IMR-90 (cell line): ENCODE results near the gene IGFBP3. TPM values are rescaled to one million over a fixed set of nuclear protein-coding genes. Genes with fewer than 3 reads are reported as not detected.
A peak's percentile ranks its signal among the peaks of the same experiment; 100 is the strongest.

Source experiments
- ATAC-seq: fragments of 200-7000 bp; cut with Tn5 transposase; 2 replicates; pipeline ENCODE4 v1.9.1; 2020; ENCODE audit warnings: low read depth, mild to moderate bottlenecking, moderate library complexity
- BruUV-seq: library from RNA; stranded (reverse); fragments of 400-500 nt; replicated peaks from 2 replicates; lab custom pipeline; 2021; lab: Mats Ljungman, UMichigan
- CTCF ChIA-PET: fragments of 300-600 bp; formaldehyde crosslinking; extraction: SDS; loops from one replicate; lab custom pipeline; 2021; ENCODE audit warnings: antibody characterized with exemption; lab: Yijun Ruan, JAX
- POLR2A ChIA-PET: fragments of 300-600 bp; sonication (Branson Sonifier 250); formaldehyde crosslinking; loops from one replicate; lab custom pipeline; 2022; ENCODE audit warnings: antibody characterized with exemption; ENCODE audit not compliant: unreplicated experiment; lab: Charles Lee
- DNase-seq: peaks from one replicate; pipeline ENCODE4 v3.0.0; 2013
- H2AFZ ChIP-seq: replicated peaks from 2 replicates; pipeline ENCODE3; 2013; ENCODE audit warnings: low read length, mild to moderate bottlenecking; ENCODE audit not compliant: poor library complexity
- H2AK5ac ChIP-seq: 2 replicates; pipeline ENCODE4 v1.6.1; 2013; ENCODE audit warnings: low read depth, low read length, inconsistent platforms
- H2AK9ac ChIP-seq: replicated peaks from 2 replicates; pipeline ENCODE3; 2013; ENCODE audit warnings: mild to moderate bottlenecking, low read depth, low read length, moderate library complexity; ENCODE audit not compliant: poor library complexity
- H2BK120ac ChIP-seq: 2 replicates; pipeline ENCODE4 v1.6.1; 2013; ENCODE audit warnings: low read depth, low read length, inconsistent platforms
- H2BK15ac ChIP-seq: 3 replicates; pipeline ENCODE4 v1.6.1; 2013; ENCODE audit warnings: low read depth, low read length, inconsistent platforms
- H2BK20ac ChIP-seq: 2 replicates; pipeline ENCODE4 v1.6.1; 2013; ENCODE audit warnings: low read depth, mild to moderate bottlenecking, inconsistent platforms, low read length, moderate library complexity
- H2BK5ac ChIP-seq: 2 replicates; pipeline ENCODE4 v1.6.1; 2013; ENCODE audit warnings: mild to moderate bottlenecking, low read depth, low read length, inconsistent platforms; ENCODE audit not compliant: poor library complexity, severe bottlenecking
- H3K14ac ChIP-seq: replicated peaks from 2 replicates; pipeline ENCODE4 v1.6.1; 2013; ENCODE audit warnings: low read depth, low read length, inconsistent platforms
- H3K18ac ChIP-seq: 2 replicates; pipeline ENCODE4 v1.6.1; 2013; ENCODE audit warnings: low read depth, low read length, control low read depth
- H3K23ac ChIP-seq: 2 replicates; pipeline ENCODE4 v1.6.1; 2013; ENCODE audit warnings: low read depth, low read length, inconsistent platforms
- H3K27ac ChIP-seq: 2 replicates; pipeline ENCODE4 v1.5.1; 2013; ENCODE audit warnings: mild to moderate bottlenecking, control low read depth, low read length; ENCODE audit not compliant: insufficient read depth
- H3K27me3 ChIP-seq: 2 replicates; pipeline ENCODE4 v1.6.1; 2013; ENCODE audit warnings: low read length; ENCODE audit not compliant: control insufficient read depth, insufficient read depth
- H3K36me3 ChIP-seq: 2 replicates; pipeline ENCODE4 v1.6.1; 2013; ENCODE audit warnings: low read length, mixed read lengths; ENCODE audit not compliant: control insufficient read depth, insufficient read depth
- H3K4ac ChIP-seq: 2 replicates; pipeline ENCODE4 v1.6.1; 2013; ENCODE audit warnings: low read depth, low read length, inconsistent platforms
- H3K4me1 ChIP-seq: 2 replicates; pipeline ENCODE4 v1.6.1; 2013; ENCODE audit warnings: low read length, mixed read lengths; ENCODE audit not compliant: control insufficient read depth, insufficient read depth
- H3K4me2 ChIP-seq: 2 replicates; pipeline ENCODE4 v1.6.1; 2013; ENCODE audit warnings: low read depth, mild to moderate bottlenecking, control low read depth, low read length, moderate library complexity
- H3K4me3 ChIP-seq: 2 replicates; pipeline ENCODE4 v1.5.1; 2013; ENCODE audit warnings: low read depth, mild to moderate bottlenecking, control low read depth, low read length, moderate library complexity; ENCODE audit not compliant: insufficient read depth
- H3K56ac ChIP-seq: 2 replicates; pipeline ENCODE4 v1.6.1; 2013; ENCODE audit warnings: low read length, inconsistent platforms; ENCODE audit not compliant: insufficient read depth; ENCODE audit errors: extremely low read depth
- H3K79me1 ChIP-seq, 2 experiments: 2 replicates each; pipeline ENCODE4 v1.6.1; 2013; ENCODE audit warnings: low read length in 2 of 2, inconsistent platforms in 1 of 2, low read depth in 1 of 2
- H3K9ac ChIP-seq: 2 replicates; pipeline ENCODE4 v1.6.1; 2013; ENCODE audit warnings: low read depth, low read length, control low read depth
- H3K9me1 ChIP-seq: 2 replicates; pipeline ENCODE4 v1.6.1; 2013; ENCODE audit warnings: low read length, inconsistent platforms; ENCODE audit not compliant: insufficient read depth
- H3K9me3 ChIP-seq: 2 replicates; pipeline ENCODE4 v1.6.1; 2013; ENCODE audit warnings: low read length; ENCODE audit not compliant: control insufficient read depth, insufficient read depth
- H4K20me1 ChIP-seq: 2 replicates; pipeline ENCODE4 v1.6.1; 2013; ENCODE audit warnings: low read length, inconsistent platforms; ENCODE audit not compliant: insufficient read depth
- H4K5ac ChIP-seq: 2 replicates; pipeline ENCODE4 v1.6.1; 2013; ENCODE audit warnings: mild to moderate bottlenecking, low read depth, low read length, control low read depth
- H4K8ac ChIP-seq, 2 experiments: 2 replicates each; pipeline ENCODE4 v1.6.1; 2013; ENCODE audit warnings: low read depth in 2 of 2, low read length in 2 of 2, control low read depth in 1 of 2, inconsistent platforms in 1 of 2
- H4K91ac ChIP-seq: 2 replicates; pipeline ENCODE4 v1.6.1; 2013; ENCODE audit warnings: low read depth, low read length, inconsistent platforms; ENCODE audit not compliant: insufficient read depth
- BHLHE40 ChIP-seq: fragments of 150-350 bp; IDR thresholded peaks from 2 replicates; pipeline ENCODE4 v1.6.1; 2016; ENCODE audit warnings: mild to moderate bottlenecking, low read depth, low read length
- CEBPB ChIP-seq: IDR thresholded peaks from 2 replicates; pipeline ENCODE4 v1.6.1; 2012; ENCODE audit warnings: low read depth, low read length, improper control_type of control experiment
- CHD1 ChIP-seq: IDR thresholded peaks from 2 replicates; pipeline ENCODE4 v1.6.1; 2012; ENCODE audit warnings: low read depth, low read length, improper control_type of control experiment
- ELK1 ChIP-seq: fragments of 150-350 bp; IDR thresholded peaks from 2 replicates; pipeline ENCODE4 v1.6.1; 2016; ENCODE audit warnings: low read depth, mild to moderate bottlenecking, low read length, moderate library complexity, borderline replicate concordance
- FOS ChIP-seq: fragments of 150-350 bp; IDR thresholded peaks from 2 replicates; pipeline ENCODE4 v1.6.1; 2016; ENCODE audit warnings: low read depth, low read length
- MAFK ChIP-seq: IDR thresholded peaks from 2 replicates; pipeline ENCODE4 v1.6.1; 2012; ENCODE audit warnings: low read depth, low read length, improper control_type of control experiment
- MAZ ChIP-seq: IDR thresholded peaks from 2 replicates; pipeline ENCODE4 v1.6.1; 2012; ENCODE audit warnings: low read depth, mild to moderate bottlenecking, low read length, improper control_type of control experiment, moderate library complexity, borderline replicate concordance
- MXI1 ChIP-seq: IDR thresholded peaks from 2 replicates; pipeline ENCODE4 v1.6.1; 2012; ENCODE audit warnings: low read depth, mild to moderate bottlenecking, low read length, moderate library complexity, borderline replicate concordance
- NFE2L2 ChIP-seq: fragments of 150-350 bp; IDR thresholded peaks from 2 replicates; pipeline ENCODE4 v1.6.1; 2016; ENCODE audit warnings: low read depth, mild to moderate bottlenecking, low read length
- POLR2A ChIP-seq: IDR thresholded peaks from 2 replicates; pipeline ENCODE4 v1.6.1; 2012; ENCODE audit warnings: mild to moderate bottlenecking, low read depth, low read length
- RAD21 ChIP-seq: IDR thresholded peaks from 2 replicates; pipeline ENCODE4 v1.6.1; 2012; ENCODE audit warnings: low read length, improper control_type of control experiment
- RCOR1 ChIP-seq: IDR thresholded peaks from 2 replicates; pipeline ENCODE4 v1.6.1; 2012; ENCODE audit warnings: mild to moderate bottlenecking, low read length, improper control_type of control experiment; ENCODE audit not compliant: insufficient replicate concordance
- RFX5 ChIP-seq: IDR thresholded peaks from 2 replicates; pipeline ENCODE4 v1.8.0; 2012; ENCODE audit warnings: low read depth, mild to moderate bottlenecking, low read length, moderate library complexity
- SMC3 ChIP-seq: fragments of 150-350 bp; IDR thresholded peaks from 2 replicates; pipeline ENCODE4 v1.6.1; 2016; ENCODE audit warnings: low read depth, mild to moderate bottlenecking, antibody characterized with exemption, low read length, moderate library complexity
- USF2 ChIP-seq: fragments of 150-350 bp; IDR thresholded peaks from 2 replicates; pipeline ENCODE4 v1.6.1; 2017; ENCODE audit warnings: mild to moderate bottlenecking, antibody characterized with exemption, low read length, low read depth
- WGBS, 2 experiments: methylation state at CpG; one replicate each; pipeline versions ENCODE4 v1.1.5 to v1.1.7; 2013; ENCODE audit warnings: missing lambda C conversion rate in 2 of 2; ENCODE audit not compliant: insufficient read length in 1 of 2; ENCODE audit errors: extremely low coverage in 2 of 2; 5-methylcytosine and 5-hydroxymethylcytosine counted together
- dilution Hi-C: fragments of 300-500 bp; cut with HindIII; formaldehyde crosslinking; loops from one replicate; pipeline ENCODE4 v1.14.3; 2018; ENCODE audit warnings: low sequenced_read_pairs; ENCODE audit not compliant: unreplicated experiment
- in situ Hi-C: fragments of 300-500 bp; cut with MboI; formaldehyde crosslinking; loops from 3 replicates; pipeline ENCODE4 v1.14.3; 2019; ENCODE audit warnings: low sequenced_read_pairs, inconsistent platforms, mixed read lengths
- intact Hi-C: fragments of 100-400 bp; cut with micrococcal nuclease; formaldehyde crosslinking; loops from 2 replicates; pipeline ENCODE4 v1.10.0; 2022
- polyA plus RNA-seq, 3 experiments: library from polyadenylated mRNA; depleted of rRNA; stranded (reverse); fragments of >200 nt; gene quantifications; 2 replicates each; pipeline ENCODE4 v1.2.3, GENCODE V29; 2012; ENCODE audit warnings: low replicate concordance in 1 of 3
- total RNA-seq: library from RNA; depleted of rRNA; stranded (reverse); fragments of >200 nt; gene quantifications from 2 replicates; pipeline ENCODE4 v1.2.3, GENCODE V29; 2012
- TF ChIP-seq, protein P1 (sequence below): conservative IDR thresholded peaks from 2 replicates; pipeline ENCODE4 v1.5.1; 2012; ENCODE audit warnings: mild to moderate bottlenecking, low read depth, low read length, improper control_type of control experiment

Gene IGFBP3
- total and polyA plus RNA-seq, 2 of the 4 experiments (the other 2 are of a cell fraction): 272 to 601 TPM

DNA sequence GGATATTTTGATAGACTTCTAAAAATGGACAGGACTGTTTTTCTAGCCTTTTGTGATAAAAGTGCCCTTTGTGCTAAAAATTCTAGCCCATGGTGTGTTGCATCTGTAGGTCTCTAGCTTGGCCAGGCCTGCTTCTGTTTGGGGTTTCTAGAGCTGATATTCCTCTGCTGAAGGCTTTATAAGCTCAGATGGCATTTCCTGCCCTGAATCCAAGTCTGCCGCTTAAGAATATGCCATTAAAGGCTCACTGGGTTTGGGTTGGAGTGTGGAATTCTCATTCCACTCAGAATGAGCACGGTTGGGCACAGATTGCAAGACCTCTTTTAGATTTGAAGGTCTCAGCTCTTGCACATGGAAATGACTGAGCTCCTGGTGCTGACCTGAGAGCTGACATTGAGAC lies 49.4 kb upstream of the IGFBP3 start:
- peak overlapping the region; percentile 18 for H2AFZ ChIP-seq

More for the DNA sequence above, 49.4 kb upstream of the IGFBP3 start:
- BruUV-seq: no TSS peak
- H4K91ac ChIP-seq: peak overlapping the region; percentile 60; the same call in 1 of the 2 replicates
- H3K36me3 ChIP-seq: no peaks in the 10 kb centered on the region
- 0 out of 2 replicates have a peak overlapping the region, but pooled peaks have one; percentile 12 for H3K4ac ChIP-seq
- CTCF ChIA-PET: interaction anchor here (0.9 kb wide), 2 partner anchors 16 to 48 kb away, joined by 3 to 4 read pairs; no protein-coding TSS in a partner anchor
- POLR2A ChIA-PET: no interaction called here
- ATAC-seq: no peak
- no peak overlapping the region for H3K9ac ChIP-seq
- H3K56ac ChIP-seq: no peak overlapping the region
- no peak overlapping the region for H2AK9ac ChIP-seq
- peak overlapping the region; percentile 44; the same call in 1 of the 2 replicates for H2BK120ac ChIP-seq
- H3K4me3 ChIP-seq: no peak overlapping the region
- peaks cover 2% of the 10 kb centered on the region; the same call in 1 of the 2 replicates for H3K9me3 ChIP-seq
- H2AK5ac ChIP-seq: peak overlapping the region; percentile 49
- 86% methylated on average over 1 of the region's 2 CpGs; no CpG with 5 or more reads in 1 of the 2 experiments for WGBS, 2 experiments
- no peak overlapping the region for H3K23ac ChIP-seq
- no peak overlapping the region for H3K4me2 ChIP-seq
- H3K27me3 ChIP-seq: no peaks in the 10 kb centered on the region
- no peaks in the 10 kb centered on the region for H4K20me1 ChIP-seq
- no peak overlapping the region for H4K5ac ChIP-seq
- H3K4me1 ChIP-seq: peaks cover 6% of the 10 kb centered on the region
- TF ChIP-seq RCOR1 (no peak), MXI1 (no peak), CHD1 (no peak), CEBPB (no peak), ELK1 (no peak), BHLHE40 (no peak), RAD21 (no peak), SMC3 (no peak), MAFK (no peak), FOS (no peak), RFX5 (no peak), USF2 (no peak), MAZ (no peak), POLR2A (no peak), NFE2L2 (no peak)
- TF ChIP-seq, protein P1, sequence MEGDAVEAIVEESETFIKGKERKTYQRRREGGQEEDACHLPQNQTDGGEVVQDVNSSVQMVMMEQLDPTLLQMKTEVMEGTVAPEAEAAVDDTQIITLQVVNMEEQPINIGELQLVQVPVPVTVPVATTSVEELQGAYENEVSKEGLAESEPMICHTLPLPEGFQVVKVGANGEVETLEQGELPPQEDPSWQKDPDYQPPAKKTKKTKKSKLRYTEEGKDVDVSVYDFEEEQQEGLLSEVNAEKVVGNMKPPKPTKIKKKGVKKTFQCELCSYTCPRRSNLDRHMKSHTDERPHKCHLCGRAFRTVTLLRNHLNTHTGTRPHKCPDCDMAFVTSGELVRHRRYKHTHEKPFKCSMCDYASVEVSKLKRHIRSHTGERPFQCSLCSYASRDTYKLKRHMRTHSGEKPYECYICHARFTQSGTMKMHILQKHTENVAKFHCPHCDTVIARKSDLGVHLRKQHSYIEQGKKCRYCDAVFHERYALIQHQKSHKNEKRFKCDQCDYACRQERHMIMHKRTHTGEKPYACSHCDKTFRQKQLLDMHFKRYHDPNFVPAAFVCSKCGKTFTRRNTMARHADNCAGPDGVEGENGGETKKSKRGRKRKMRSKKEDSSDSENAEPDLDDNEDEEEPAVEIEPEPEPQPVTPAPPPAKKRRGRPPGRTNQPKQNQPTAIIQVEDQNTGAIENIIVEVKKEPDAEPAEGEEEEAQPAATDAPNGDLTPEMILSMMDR: no peak
- H3K27ac ChIP-seq: no peak overlapping the region
- dilution Hi-C loops (no loop called here), in situ Hi-C loops (no loop called here), intact Hi-C loops (no loop called here)
- peaks cover 12% of the 10 kb centered on the region for H3K9me1 ChIP-seq
- DNase-seq: no peak
- peak overlapping the region in 1 of 2 experiments; percentile 30; a peak in 1 of 4 replicates for H4K8ac ChIP-seq
- no peaks in the 10 kb centered on the region for H3K79me1 ChIP-seq
- H3K18ac ChIP-seq: no peak overlapping the region; the same call in 1 of the 2 replicates
- peak overlapping the region; percentile 66; the same call in 1 of the 2 replicates for H3K14ac ChIP-seq
- H2BK5ac ChIP-seq: no peak overlapping the region
- peak overlapping the region; percentile 78 for H2BK20ac ChIP-seq
- H2BK15ac ChIP-seq: peak overlapping the region; percentile 85; the same call in 2 of the 3 replicates
